ENCODE measurements around the gene TEK.

DNA sequence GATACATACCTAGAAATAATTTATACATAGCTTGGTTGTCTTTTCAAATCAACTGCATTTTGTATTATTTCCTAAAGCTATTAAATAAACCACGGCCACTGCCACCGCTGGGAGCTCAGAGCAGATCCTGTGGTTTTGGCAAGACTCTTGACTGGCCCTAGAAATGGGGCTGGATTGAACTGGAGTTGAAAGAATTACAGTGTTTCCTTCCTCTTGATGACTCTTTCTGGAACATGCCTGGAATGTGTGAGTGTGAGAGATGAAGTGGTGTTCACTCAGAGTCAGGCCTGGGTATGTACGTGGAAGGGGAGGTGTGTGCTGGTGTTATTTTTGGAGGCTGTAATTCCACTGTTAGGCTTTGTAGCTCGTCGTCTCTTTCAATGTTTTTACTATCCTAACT, 45.9 kb downstream of the TEK start:
- no peak for TF ChIP-seq POLR2A (IDR thresholded peaks at IDR 0.05; ENCODE audit: extremely low read depth, insufficient read length)
- TF ChIP-seq, protein P1, sequence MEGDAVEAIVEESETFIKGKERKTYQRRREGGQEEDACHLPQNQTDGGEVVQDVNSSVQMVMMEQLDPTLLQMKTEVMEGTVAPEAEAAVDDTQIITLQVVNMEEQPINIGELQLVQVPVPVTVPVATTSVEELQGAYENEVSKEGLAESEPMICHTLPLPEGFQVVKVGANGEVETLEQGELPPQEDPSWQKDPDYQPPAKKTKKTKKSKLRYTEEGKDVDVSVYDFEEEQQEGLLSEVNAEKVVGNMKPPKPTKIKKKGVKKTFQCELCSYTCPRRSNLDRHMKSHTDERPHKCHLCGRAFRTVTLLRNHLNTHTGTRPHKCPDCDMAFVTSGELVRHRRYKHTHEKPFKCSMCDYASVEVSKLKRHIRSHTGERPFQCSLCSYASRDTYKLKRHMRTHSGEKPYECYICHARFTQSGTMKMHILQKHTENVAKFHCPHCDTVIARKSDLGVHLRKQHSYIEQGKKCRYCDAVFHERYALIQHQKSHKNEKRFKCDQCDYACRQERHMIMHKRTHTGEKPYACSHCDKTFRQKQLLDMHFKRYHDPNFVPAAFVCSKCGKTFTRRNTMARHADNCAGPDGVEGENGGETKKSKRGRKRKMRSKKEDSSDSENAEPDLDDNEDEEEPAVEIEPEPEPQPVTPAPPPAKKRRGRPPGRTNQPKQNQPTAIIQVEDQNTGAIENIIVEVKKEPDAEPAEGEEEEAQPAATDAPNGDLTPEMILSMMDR (IDR thresholded peaks at IDR 0.05; ENCODE audit: low read depth, low read length), result no peak
